ENCODE measurements around the gene OTULIN.

The OTULIN gene

DNA sequence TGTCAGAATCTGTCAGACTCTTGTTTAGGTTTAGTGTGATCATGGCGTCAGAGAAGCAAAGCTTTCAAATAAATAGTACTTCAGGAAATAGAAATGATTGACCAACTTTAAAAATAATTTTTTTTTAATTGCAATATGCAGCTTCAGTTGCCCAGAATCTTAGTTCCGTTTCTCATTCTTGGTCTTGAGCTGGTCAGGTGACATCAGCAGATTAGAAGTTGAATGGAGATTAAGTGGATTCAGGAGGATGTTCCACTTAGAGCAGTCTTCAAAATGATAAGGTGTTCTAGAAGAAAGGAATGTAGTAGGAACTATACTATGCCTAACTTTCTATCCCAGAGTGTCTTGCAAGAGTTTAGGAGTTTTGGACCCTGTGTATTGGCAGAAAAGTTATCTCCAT lies 30.6 kb downstream of the OTULIN start:
- Histone ChIP-seq H3K36me3 (ENCODE audit: insufficient read depth) (peaks cover 18% of the 10 kb centered on the region; the same call in 1 of the 2 replicates), H3K27me3 (ENCODE audit: insufficient read depth, low read depth) (no peaks in the 10 kb centered on the region), H3K79me2 (ENCODE audit: insufficient read depth, low read depth) (no peaks in the 10 kb centered on the region), H2AFZ (ENCODE audit: low read depth) (no peak overlapping the region), H3K4me2 (no peak overlapping the region), H3K4me1 (ENCODE audit: low read depth, poor library complexity, severe bottlenecking) (no peaks in the 10 kb centered on the region), H3K9ac (no peak overlapping the region), H3K27ac (no peak overlapping the region), H4K20me1 (ENCODE audit: insufficient read depth) (no peaks in the 10 kb centered on the region), H3K4me3 (IDR thresholded peaks at IDR 0.05; ENCODE audit: insufficient read depth, low read depth, low read length) (no peak overlapping the region)
- TF ChIP-seq, protein P1, sequence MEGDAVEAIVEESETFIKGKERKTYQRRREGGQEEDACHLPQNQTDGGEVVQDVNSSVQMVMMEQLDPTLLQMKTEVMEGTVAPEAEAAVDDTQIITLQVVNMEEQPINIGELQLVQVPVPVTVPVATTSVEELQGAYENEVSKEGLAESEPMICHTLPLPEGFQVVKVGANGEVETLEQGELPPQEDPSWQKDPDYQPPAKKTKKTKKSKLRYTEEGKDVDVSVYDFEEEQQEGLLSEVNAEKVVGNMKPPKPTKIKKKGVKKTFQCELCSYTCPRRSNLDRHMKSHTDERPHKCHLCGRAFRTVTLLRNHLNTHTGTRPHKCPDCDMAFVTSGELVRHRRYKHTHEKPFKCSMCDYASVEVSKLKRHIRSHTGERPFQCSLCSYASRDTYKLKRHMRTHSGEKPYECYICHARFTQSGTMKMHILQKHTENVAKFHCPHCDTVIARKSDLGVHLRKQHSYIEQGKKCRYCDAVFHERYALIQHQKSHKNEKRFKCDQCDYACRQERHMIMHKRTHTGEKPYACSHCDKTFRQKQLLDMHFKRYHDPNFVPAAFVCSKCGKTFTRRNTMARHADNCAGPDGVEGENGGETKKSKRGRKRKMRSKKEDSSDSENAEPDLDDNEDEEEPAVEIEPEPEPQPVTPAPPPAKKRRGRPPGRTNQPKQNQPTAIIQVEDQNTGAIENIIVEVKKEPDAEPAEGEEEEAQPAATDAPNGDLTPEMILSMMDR (conservative IDR thresholded peaks at IDR 0.05; ENCODE audit: low read depth, low read length): no peak

DNA sequence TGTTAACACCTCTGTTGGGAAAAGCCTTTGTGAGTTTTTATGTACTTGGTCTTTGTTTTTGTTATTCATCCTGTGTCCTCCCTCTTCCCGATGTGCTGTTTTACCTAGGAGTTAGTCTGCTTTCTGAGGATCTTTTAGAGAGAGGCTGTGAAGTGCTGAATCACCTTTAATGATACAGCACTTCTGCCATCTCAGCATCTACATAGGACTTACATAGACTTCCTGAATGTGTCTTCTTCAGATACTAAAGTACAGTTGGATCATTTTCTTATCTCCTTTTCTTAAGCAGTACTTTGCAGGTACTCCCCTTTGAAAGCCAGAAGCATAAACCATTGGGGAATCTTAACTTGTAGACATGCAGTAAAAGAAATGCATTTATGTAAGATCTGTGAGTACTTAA lies 31.5 kb downstream of the OTULIN start:
- Histone ChIP-seq H3K36me3 (ENCODE audit: insufficient read depth) (peaks cover 10% of the 10 kb centered on the region; the same call in 1 of the 2 replicates), H3K27me3 (ENCODE audit: insufficient read depth, low read depth) (no peaks in the 10 kb centered on the region), H3K4me3 (IDR thresholded peaks at IDR 0.05; ENCODE audit: insufficient read depth, low read depth, low read length) (no peak overlapping the region), H3K4me1 (ENCODE audit: low read depth, poor library complexity, severe bottlenecking) (no peaks in the 10 kb centered on the region), H3K9ac (no peak overlapping the region), H4K20me1 (ENCODE audit: insufficient read depth) (no peaks in the 10 kb centered on the region), H3K4me2 (no peak overlapping the region), H3K27ac (no peak overlapping the region), H2AFZ (ENCODE audit: low read depth) (no peak overlapping the region), H3K79me2 (ENCODE audit: insufficient read depth, low read depth) (no peaks in the 10 kb centered on the region)
- TF ChIP-seq, protein P1 (conservative IDR thresholded peaks at IDR 0.05; ENCODE audit: low read depth, low read length): no peak

DNA sequence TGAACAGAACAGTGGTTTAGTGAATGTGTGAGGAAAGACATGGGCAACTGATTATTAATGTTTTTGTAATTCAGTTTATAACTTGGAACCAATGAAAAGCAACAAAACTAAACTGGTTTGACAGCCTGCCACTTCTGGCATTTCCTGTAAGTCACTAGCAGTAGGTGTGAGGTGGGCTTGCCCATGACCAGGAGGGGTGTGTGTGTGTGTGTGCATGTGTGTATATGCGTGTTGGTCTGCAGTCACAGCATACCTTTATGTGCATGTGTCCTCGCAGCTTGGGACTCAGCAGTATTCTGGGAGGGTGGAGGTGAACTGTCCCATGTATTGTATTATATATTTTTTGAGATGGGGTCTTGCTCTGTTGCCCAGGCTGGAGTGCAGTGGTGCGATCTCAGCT lies 32.3 kb downstream of the OTULIN start:
- Histone ChIP-seq H2AFZ (ENCODE audit: low read depth) (no peak overlapping the region), H3K27me3 (ENCODE audit: insufficient read depth, low read depth) (no peaks in the 10 kb centered on the region), H3K4me1 (ENCODE audit: low read depth, poor library complexity, severe bottlenecking) (no peaks in the 10 kb centered on the region), H3K27ac (no peak overlapping the region), H4K20me1 (ENCODE audit: insufficient read depth) (no peaks in the 10 kb centered on the region), H3K4me2 (no peak overlapping the region), H3K9ac (no peak overlapping the region), H3K36me3 (ENCODE audit: insufficient read depth) (peaks cover 10% of the 10 kb centered on the region; the same call in 1 of the 2 replicates), H3K79me2 (ENCODE audit: insufficient read depth, low read depth) (no peaks in the 10 kb centered on the region), H3K4me3 (IDR thresholded peaks at IDR 0.05; ENCODE audit: insufficient read depth, low read depth, low read length) (no peak overlapping the region)
- TF ChIP-seq, protein P1 (conservative IDR thresholded peaks at IDR 0.05; ENCODE audit: low read depth, low read length): no peak

DNA sequence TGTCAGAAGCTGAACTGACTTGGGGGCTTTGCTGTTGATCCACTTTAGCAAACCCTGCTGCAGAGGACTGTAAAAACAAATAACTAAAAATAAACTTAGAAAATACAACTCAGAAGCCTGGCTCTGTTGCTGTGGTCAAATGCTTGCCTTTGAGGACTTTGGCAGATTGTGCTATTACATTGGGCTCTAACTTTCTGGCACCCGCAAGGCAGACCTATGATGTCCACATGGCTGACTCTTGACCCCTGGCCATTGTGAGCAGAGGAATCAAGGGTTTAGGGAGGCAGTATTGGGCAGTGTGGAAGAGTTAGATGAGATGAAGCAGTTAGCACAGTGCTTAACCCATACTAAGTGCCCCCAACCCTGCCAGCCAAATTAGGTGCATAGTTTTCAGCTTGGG lies 34.0 kb downstream of the OTULIN start:
- TF ChIP-seq, protein P1 (conservative IDR thresholded peaks at IDR 0.05; ENCODE audit: low read depth, low read length): no peak
- H3K4me1 ChIP-seq (ENCODE audit: low read depth, poor library complexity, severe bottlenecking): no peaks in the 10 kb centered on the region
- no peak overlapping the region for H3K9ac ChIP-seq
- H3K27me3 ChIP-seq (ENCODE audit: insufficient read depth, low read depth): no peaks in the 10 kb centered on the region
- no peak overlapping the region for H2AFZ ChIP-seq (ENCODE audit: low read depth)
- H3K27ac ChIP-seq: no peak overlapping the region
- H3K4me2 ChIP-seq: no peak overlapping the region
- peaks cover 10% of the 10 kb centered on the region; the same call in 1 of the 2 replicates for H3K36me3 ChIP-seq (ENCODE audit: insufficient read depth)
- H4K20me1 ChIP-seq (ENCODE audit: insufficient read depth): no peaks in the 10 kb centered on the region
- H3K4me3 ChIP-seq (IDR thresholded peaks at IDR 0.05; ENCODE audit: insufficient read depth, low read depth, low read length): no peak overlapping the region
- no peaks in the 10 kb centered on the region for H3K79me2 ChIP-seq (ENCODE audit: insufficient read depth, low read depth)

All from KMS-11 (cell line).